ENCODE data around the gene RRBP1.

DNA sequence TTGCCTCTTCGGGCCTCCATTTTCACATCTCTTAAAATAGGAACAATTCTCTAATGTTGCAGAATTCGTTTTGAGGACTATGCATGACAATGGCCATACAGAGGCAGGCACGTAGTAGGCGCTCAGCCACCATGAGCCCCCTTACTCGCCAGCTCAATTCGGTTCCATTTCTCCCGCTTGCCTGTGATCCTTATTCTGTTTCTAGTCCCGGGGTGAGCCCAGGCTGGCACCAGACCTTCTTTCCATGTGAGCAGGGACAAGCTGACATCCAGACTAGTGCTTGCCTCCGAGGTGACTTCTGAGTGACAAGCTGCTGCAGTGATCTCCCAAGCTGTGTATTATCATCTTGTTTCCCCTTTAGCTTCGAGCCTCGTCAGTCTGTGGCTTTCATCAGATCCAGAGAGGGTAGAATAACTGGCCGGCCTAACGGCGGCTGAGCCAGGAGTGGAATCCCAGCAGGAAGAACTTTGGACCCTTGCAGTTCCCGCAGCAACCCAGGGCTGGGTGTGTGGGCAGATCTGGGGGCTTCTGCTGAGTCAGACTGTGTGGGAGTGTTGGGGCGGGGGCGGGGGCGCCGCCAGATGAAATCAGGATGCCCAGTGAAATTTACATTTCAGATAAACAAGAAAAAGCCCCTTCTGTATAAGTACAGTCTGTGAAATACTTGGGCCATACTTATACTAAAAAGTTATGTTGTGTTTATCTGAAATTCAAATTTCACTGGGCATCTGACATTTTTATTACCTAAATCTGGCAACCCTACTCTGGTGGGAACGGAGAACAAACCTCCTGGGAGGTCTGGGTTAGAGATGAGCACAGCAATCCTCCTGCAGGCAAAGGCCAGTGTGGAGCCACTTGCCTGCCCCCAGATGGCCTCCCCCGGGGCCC lies 28.6 kb upstream of the RRBP1 start:
- TF ChIP-seq, protein P1, sequence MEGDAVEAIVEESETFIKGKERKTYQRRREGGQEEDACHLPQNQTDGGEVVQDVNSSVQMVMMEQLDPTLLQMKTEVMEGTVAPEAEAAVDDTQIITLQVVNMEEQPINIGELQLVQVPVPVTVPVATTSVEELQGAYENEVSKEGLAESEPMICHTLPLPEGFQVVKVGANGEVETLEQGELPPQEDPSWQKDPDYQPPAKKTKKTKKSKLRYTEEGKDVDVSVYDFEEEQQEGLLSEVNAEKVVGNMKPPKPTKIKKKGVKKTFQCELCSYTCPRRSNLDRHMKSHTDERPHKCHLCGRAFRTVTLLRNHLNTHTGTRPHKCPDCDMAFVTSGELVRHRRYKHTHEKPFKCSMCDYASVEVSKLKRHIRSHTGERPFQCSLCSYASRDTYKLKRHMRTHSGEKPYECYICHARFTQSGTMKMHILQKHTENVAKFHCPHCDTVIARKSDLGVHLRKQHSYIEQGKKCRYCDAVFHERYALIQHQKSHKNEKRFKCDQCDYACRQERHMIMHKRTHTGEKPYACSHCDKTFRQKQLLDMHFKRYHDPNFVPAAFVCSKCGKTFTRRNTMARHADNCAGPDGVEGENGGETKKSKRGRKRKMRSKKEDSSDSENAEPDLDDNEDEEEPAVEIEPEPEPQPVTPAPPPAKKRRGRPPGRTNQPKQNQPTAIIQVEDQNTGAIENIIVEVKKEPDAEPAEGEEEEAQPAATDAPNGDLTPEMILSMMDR (IDR thresholded peaks at IDR 0.05; ENCODE audit: borderline replicate concordance, extremely low read depth, low read length, poor library complexity, severe bottlenecking), result no peak
- no peak for TF ChIP-seq EZH2 (IDR thresholded peaks at IDR 0.05; ENCODE audit: borderline replicate concordance, low read depth, low read length, severe bottlenecking)
